GM18517 (cell line): ENCODE data around the gene EIF4A3.

Experiments
- ATAC-seq: cut with Tn5 transposase; IDR thresholded peaks from one replicate; pipeline ENCODE4 v1.9.1; 2021; ENCODE audit warnings: mild to moderate bottlenecking, moderate library complexity; ENCODE audit not compliant: unreplicated experiment

EIF4A3 gene

DNA sequence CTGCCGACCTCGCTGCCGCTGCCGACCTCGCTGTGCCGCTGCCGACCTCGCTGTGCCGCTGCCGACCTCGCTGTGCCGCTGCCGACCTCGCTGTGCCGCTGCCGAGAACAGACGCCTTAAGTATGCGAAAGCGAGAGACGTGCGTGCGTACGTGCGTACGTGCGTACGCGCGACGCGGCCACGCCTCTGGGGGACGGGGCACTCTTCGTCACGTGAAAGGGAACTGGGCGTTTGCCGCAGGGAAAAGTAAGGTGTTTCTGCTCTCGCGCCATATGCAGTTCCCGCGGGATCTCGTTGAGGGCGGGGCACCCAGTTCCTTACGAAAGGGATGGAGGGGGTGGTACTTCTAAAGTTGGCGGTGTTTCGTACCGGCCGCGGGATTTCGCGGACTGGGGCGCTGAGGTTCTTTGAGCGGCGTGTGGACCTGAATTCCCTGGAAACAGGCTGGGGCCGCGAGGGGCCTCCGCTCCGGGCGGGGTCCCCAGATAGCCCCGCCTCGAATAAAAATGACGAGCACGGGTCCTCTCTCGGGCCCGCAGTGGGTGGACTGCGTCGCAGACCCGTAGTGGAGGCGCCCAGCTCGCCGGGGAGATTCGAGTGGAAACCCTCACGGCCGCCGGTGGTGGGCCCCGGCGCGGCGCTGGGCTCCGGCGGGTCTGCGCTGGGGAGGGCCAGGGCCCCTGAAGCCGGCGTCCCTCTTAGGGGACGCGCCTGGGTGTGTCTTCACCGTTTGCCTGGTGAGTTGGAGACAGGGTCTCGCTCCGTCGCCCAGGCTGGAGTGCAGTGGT, at the start of gene EIF4A3:
Gene EIF4A3 (minus strand): TSS at position 94 of the 788 bp plus-strand sequence. CDS start 167 bp downstream, outside the sequence.
- peak; percentile 82 for ATAC-seq

DNA sequence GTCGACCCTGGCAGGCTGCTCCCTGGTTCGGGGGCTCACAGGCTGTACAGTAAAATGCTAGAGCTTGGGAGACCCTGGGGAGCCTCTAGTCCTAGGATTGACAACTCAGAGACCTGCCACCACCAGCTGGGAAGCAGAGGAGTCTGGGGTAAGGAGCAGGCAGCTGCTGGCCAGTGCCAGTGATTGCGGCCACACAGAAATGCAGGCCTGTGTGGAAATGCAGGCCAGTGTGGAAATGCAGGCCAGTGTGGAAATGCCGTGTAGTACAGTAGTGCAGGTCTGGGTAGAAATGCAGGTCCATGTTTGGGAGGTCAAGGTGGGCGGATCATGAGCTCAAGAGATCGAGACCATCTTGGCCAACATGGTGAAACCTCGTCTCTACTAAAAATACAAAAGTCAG, 49.7 kb upstream of the EIF4A3 start:
- ATAC-seq = no peak

DNA sequence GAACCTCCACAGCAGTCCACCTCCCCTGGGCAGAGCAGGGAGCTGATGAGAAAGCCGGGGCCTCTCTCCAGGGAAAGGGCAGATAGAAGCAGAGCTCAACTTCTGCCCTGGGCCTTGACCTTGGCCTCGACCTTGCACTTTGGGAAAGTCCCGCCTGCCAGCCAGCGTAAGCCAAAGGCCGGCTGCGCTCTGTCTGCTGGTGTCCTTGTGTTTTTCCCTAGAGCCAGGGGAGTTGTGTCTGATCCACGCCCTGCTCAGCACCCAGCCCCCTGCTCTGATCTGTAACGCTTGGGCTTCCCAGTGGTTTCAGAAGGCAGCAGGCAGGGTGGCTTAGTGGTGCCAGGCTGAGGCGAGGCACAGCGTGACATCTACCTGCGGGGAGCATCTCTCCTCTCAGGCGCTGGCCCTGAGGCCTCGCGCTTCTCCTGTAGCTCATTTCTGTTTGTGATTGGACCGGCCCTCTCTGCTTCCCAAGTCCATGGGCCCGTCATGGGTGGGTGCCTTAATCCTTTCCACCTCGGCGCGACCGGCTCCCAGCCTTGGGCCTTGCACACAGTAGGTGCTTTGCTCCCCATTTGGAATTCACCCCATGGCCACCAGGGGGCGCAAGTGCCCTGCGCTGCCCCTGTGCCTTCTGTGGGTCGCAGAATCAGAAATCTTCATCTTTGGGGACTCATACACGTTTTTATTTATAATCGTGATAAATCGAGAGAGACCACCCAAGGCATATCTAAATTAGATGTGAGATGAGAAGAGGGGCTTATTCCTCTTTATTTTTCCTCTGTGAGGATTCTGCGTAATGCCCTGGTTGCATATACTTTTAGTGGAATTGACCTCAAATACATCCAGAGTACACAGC, 49.0 kb upstream of the EIF4A3 start:
- ATAC-seq = no peak

DNA sequence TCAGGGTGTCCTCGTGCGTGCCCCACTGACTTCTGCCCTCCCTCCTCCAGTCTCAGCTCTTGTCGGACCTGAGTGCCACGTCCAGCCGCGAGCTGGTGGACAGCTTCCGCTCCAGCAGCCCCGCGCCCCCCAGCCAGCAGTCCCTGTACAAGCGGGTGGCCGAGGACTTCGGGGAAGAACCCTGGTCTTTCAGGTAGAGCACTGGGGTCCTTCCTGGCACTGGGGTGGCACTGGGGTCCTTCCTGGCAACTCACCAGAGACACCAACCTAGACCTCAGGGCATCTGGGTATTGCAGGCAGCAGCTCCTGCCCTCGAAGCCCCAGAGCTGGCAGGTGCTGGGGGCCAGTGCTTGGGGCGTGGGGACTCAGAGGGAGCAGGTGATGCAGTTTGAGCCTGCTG, 48.2 kb upstream of the EIF4A3 start:
- ATAC-seq = no peak

DNA sequence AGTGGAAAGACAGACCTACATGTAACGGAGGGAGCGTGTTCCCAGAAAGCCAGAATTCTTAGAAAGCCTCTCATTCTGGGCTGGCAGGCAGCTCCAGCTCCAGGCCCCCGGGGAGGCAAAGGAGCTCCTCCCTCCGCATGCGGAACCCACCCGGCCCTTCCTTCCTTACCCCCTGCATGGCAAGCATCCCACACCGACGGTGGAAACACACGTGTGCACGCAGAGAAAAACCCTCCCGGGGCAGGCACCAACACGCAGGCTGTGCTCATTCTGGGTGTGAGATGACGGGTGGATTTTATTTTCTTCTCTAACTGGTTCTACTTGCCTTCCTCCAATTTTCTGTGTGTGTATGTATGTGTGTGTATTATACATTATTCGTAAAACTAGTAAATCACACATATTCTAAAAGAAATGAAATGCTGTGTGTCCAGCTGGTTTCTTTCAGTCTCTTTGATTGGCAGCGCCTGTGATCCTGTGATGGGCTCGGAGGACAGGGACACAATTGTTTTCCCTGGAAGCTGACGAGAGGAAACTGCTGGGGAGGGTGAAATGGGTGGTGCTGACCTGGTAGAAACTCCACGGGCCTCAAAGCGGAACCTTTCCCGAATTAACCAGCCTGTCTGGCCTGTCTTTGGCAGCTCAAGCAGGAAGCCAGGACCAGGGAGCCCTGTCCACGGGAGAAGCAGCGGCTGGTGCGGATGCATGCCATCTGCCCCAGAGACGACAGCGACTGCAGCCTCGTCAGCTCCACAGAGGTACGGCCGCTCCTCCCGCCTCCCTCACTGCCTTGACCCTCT, 45.1 kb upstream of the EIF4A3 start:
- no peak for ATAC-seq

DNA sequence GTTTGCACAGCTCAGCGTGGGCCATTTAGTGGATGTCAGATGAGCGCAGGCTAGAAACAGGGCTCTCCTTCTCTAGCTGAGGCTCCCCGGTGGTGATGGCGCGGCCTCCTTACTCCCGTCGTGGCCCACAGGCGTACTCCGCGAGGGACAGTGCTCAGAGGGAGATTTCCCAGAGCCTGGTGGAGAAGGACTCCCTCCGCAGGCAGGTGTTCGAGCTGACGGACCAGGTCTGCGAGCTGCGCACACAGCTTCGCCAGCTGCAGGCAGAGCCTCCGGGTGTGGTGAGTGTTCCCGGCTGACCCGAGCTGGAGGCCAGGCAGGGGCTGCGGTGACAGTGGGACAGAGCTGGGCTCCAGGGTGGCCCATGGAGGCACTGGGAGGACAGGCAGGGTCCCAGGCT, 44.3 kb upstream of the EIF4A3 start:
- no peak for ATAC-seq

DNA sequence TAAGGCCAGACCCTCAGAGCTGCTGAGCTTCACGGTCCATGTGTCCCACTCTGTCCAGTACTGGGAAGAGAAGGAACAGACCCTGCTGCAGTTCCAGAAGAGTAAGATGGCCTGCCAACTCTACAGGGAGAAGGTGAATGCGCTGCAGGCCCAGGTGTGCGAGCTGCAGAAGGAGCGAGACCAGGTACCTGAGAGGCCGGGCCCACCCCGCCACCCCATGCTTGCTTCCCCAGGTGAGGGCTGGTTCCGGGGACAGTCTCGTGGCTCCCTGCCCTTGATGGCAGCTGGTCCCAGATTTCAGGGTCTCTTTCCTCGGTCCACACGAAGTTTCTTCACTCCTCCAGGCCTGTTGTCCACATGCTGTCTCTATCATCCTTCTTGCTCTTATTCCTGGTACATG, 43.8 kb upstream of the EIF4A3 start:
- no peak for ATAC-seq

DNA sequence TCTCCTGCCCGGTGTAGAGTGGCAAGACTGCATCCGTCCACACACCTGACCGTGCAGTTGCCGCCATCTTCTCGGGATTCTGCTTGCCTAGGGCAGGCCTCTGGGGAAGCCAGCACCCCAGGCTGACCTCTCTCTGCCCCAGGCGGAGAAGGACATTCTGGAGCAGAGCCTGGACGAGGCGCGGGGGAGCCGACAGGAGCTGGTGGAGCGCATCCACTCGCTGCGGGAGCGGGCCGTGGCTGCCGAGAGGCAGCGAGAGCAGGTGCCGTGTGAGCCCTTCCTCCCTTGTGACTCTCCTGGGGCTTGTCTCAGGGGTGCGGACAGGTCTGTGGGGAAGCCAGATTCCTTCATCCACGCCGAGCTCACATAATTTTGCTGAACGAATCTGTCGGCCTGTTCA, 42.7 kb upstream of the EIF4A3 start:
- no peak for ATAC-seq

DNA sequence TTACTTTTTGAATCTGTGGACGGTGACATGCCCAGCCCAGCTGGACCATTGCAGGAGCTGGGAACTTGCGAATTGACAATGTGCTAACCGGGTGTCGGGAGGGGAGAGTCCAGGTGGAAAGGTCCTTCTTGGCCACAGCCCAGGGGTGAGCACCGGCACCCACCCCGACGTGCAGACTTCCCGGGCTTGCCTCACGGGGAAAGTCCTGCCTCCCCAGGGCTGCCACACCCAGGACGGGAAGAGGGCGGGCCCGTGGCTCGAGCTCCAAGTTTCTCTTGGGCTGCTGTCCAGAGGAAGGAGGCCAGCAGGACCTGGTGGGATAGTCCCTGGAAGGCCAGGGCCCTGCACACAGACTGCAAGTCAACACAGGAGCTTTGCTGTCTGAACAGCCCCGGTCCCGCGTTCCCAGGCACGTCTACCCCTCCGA, 40.6 kb upstream of the EIF4A3 start:
- ATAC-seq = no peak

DNA sequence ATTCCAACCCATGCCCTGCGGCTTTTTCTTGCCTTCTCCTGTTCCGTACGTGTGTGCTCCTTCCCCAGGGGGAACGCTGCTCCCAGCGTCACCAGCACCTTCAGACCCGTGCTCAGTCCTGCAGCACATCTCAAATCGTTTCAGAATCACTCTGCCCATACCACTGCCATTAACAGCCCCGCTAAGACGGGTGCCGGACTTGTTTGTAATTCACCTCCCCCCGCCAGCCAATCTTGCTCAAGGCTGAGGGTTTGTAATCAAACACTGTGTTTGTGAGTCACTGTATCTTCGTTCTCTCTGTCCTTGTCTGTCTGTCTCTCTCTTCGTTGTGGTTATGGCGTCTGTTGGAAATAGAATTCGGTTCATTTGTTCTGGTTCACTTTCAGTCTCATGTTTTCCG, 40.2 kb upstream of the EIF4A3 start:
- no peak for ATAC-seq

DNA sequence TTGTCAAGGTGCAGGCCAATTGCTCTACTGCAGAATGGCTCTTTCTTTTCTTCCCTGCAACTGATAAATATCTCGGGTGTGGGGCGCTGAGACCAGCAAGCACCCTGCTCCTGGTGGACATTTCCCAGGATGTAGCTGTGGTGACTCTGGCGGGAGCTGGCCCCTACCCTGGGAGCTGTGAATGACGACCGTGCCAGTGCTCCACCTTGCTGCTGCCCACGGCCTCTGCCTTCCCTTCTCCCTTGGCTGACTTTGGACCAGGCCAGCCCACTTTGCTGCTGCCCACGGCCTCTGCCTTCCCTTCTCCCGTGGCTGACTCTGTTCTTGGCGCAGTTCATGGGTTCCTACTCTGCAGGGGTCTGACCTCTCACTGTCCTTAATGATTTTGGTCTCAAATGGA, 39.0 kb upstream of the EIF4A3 start:
- no peak for ATAC-seq

DNA sequence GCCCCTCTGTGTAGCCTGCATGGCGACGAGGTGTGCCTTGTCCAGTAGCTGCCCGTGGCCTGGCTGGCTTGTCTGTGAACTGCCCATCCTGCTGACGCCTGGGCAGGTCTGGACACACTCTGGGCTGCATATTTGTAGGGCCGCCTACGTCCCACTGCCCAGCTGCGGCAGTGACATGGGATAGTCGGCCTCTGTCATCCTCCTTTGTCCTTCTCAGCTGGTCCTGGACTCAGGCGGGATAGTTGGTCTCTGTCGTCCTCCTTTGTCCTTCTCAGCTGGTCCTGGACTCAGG, 37.4 kb upstream of the EIF4A3 start:
- no peak for ATAC-seq

DNA sequence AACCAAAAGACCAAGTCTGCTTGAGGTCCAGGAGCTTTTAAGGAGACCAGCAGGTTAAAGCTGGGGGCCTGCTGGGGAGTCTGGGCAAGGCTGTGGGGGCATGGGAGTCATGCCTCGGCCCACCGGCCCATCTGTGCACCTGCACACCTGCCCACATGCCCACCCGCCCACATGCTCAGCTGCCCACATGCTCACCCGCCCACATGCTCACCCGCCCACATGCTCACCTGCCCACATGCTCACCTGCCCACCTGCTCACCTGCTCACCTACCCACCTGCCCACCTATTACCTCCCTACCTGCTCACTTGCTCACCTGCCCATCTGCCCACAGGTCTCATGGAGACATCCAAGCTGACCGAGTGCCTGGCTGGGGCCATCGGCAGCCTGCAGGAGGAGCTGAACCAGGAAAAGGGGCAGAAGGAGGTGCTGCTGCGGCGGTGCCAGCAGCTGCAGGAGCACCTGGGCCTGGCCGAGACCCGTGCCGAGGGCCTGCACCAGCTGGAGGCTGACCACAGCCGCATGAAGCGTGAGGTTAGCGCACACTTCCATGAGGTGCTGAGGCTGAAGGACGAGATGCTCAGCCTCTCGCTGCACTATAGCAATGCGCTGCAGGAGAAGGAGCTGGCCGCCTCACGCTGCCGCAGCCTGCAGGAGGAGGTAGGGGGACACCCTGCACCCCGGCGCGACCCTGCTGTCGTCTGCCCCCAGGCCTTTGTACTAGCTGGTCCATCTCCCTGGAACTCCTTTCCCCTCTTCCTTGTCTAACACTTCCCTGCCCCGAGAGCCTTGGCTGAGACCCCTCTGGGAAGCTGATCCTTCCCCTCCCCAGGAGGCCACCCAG, 36.9 kb upstream of the EIF4A3 start:
- ATAC-seq = no peak

DNA sequence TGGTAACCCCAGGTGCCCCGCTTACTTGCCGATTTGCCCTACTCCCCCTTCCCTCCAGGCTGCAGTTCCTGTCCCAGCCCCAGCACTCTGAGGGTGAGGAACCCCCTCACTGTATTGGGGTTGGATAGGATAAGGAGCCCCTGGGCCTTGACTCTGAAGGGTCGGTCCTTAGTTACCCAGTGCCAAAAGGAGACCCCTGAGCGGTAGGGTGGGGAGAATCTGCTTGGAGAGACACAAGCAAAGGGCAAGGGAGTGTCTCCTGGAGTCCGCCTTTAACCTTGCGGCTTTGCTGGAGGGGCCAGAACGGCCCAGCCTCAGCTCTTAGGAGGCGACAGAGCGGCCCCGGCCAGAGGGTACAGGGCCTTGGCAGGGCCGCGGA, 35.9 kb upstream of the EIF4A3 start:
- ATAC-seq = no peak

DNA sequence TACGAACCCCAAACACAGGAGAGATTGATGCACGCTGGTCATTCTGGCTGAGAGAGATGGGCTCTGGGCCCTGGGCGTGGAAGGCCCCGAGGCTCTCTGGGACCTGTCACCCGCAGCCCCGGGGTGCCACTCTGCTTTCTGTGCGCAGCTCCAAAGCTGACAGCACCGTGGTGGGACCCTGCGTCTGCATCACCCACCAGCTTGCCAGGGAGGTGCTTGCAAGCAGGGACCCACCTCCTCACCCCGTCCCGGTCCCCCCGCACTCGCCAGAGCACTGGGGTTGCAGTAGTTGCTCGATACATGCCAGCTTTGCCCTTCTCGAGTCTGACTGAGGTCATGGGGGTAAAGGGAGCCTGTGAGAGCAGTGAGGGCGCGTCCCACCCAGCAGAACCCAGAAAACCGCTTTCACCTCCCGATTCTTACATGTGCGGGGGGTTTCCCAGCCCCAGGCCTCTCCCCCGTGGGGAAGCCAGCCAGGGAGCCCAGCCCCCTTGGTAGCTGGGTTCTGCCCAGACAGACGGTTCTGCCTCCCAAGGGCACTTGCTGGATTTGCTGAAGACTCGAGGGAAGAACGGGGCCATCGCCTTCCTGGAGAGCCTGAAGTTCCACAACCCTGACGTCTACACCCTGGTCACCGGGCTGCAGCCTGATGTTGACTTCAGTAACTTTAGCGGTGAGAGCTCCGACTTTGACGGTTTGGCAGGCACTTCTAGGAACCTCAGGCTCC, 35.4 kb upstream of the EIF4A3 start:
- no peak for ATAC-seq

DNA sequence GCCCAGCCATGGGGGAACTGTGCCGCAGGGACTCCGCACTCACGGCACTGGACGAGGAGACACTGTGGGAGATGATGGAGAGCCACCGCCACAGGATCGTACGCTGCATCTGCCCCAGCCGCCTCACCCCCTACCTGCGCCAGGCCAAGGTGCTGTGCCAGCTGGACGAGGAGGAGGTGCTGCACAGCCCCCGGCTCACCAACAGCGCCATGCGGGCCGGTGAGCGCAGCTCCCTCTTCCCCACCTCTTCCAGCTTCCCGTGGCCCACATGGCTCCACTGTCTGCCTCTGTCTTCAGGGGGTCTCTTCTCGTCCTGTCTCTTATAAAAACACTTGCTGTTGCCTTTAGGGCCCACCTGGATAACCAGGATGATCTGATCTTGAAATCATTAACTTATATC, 34.5 kb upstream of the EIF4A3 start:
- ATAC-seq = no peak

DNA sequence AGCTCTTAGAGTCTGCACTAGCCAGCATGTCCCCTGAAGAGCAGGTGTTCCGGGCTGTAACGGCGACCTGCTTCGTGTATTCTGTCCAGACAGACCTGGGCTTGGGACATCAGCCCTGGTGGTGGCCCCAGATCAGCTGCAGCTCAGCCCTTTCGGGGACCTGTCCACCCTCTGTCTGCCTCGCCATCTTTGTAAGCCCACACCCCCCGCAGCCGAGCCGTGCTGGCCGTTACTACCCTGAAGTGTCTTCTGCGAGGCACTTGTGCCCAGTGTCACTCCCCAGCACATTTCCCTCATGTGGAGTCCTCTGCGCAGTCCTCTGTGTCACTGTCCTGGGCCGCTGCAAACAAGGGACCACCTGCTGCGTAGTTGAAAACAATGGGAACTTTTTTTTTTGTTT, 33.3 kb upstream of the EIF4A3 start:
- ATAC-seq = no peak

DNA sequence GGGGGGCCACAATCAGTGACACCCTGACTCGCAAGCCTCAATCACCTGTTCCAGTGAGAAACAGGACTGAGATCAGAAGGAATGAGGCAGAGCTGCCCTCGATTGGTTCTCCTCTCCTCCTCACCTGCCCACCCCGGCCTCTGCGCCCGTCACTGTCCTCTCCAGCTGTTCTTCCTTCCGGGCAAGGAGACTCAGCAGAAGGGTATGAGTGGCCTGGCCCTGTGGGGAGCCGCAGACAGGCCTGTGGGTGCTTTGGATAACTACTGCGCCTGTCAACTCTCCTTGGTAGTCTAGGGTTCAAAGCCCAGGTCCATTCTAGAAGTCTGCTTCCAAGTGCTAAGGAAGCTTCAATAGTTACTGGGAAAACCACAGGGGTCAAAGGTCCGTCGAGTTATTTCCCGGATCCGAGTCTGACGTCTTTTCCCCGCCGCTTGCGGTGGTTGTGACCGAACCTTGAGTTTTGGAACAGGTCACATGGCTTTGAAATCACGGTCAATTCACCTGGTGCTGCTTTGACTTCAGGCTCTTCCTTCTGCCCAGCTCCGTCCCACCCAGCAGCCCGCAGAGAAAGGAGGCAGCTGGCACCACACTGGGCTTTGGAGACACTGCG, 31.2 kb upstream of the EIF4A3 start:
- ATAC-seq = no peak

DNA sequence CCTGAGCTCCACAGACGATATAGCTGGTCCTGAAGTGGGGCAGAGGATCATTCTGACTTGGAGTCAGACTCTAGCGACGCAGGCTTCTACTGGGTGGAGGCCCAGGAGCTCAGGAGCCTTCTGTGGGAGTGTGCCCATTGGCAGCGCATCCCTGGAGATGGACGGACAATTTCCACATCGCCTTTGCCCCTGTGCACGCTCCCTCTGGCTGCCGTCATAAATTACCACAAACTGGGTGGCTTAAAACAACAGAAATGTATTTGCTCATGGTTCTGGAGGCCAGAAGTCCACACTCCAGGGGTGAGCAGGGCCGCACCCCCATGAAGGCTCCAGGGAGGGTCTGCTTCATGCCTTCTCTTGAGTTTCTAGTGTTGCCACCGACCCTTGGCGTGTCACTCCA, 29.8 kb upstream of the EIF4A3 start:
- ATAC-seq = no peak

DNA sequence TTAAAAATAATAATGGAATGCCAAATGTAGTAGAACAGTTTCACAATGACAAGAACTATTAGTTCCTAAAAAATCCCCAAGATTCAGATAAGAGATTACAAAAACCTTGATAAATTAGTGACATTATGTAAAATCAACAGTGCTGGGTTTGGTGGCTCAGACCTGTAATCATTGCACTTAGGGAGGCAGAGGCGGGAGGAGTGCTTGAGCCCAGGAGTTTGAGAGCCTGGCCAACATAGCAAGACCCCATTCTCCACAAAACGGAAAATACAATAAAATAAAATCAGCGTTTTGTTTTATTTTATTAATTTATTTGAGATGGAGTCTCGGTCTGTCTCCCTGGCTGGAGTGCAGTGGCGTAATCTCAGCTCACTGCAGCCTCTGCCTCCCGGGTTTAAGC, 27.0 kb upstream of the EIF4A3 start:
- ATAC-seq = no peak
